Midbrain (tissue), 1 donor: Measurements from ENCODE around the gene COL2A1.

Experiments
- DNase-seq: peaks from one replicate; lab custom pipeline; 2025; lab: John Stamatoyannopoulos, UW

The COL2A1 gene

GRCh38 chr12:47944685-47945340 is 59.5 kb downstream of the COL2A1 start:
- DNase-seq = no peak

- DNase-seq = no peak
Observed at GRCh38 chr12:47943623-47944340, 60.5 kb downstream of the COL2A1 start.

GRCh38 chr12:47942614-47943225 is 61.6 kb downstream of the COL2A1 start:
- no peak for DNase-seq

- no peak for DNase-seq
Observed at GRCh38 chr12:47941871-47942613, 62.2 kb downstream of the COL2A1 start.

- no peak for DNase-seq
Observed at GRCh38 chr12:47941475-47941780, 62.8 kb downstream of the COL2A1 start.

- DNase-seq = no peak
Observed at GRCh38 chr12:47940773-47941474, 63.4 kb downstream of the COL2A1 start.

GRCh38 chr12:47939009-47939601 is 65.2 kb downstream of the COL2A1 start:
- DNase-seq = no peak

GRCh38 chr12:47938594-47938993 is 65.7 kb downstream of the COL2A1 start:
- no peak for DNase-seq

- DNase-seq = no peak
Observed at GRCh38 chr12:47938093-47938492, 66.2 kb downstream of the COL2A1 start.

- DNase-seq = no peak
Observed at GRCh38 chr12:47935184-47935583, 69.1 kb downstream of the COL2A1 start.

GRCh38 chr12:47931187-47931586 is 73.1 kb downstream of the COL2A1 start:
- DNase-seq = no peak

GRCh38 chr12:47930634-47931033 is 73.6 kb downstream of the COL2A1 start:
- DNase-seq = no peak

- no peak for DNase-seq
Observed at GRCh38 chr12:47927346-47927745, 76.9 kb downstream of the COL2A1 start.
